Left ventricle myocardium inferior (tissue), 1 donor: ENCODE results near the gene SMAD4. TPM values are rescaled to one million over a fixed set of nuclear protein-coding genes. Genes with fewer than 3 reads are reported as not detected.

Experiments
- DNase-seq: peaks from one replicate; pipeline ENCODE4 v3.0.0-alpha.2; 2020
- H3K27ac ChIP-seq: fragments of 200-600 bp; replicated peaks from 2 replicates; pipeline ENCODE4 v1.8.0; 2021
- H3K27me3 ChIP-seq: fragments of 200-600 bp; 2 replicates; pipeline ENCODE4 v1.8.0; 2021; ENCODE audit warnings: low read depth
- H3K36me3 ChIP-seq: fragments of 200-600 bp; 2 replicates; pipeline ENCODE4 v1.8.0; 2021
- H3K4me1 ChIP-seq: fragments of 200-600 bp; 2 replicates; pipeline ENCODE4 v1.8.0; 2021
- H3K4me3 ChIP-seq: fragments of 200-600 bp; 2 replicates; pipeline ENCODE4 v1.8.0; 2021; ENCODE audit warnings: mild to moderate bottlenecking, moderate library complexity
- H3K9me3 ChIP-seq: fragments of 200-600 bp; replicated peaks from 2 replicates; pipeline ENCODE4 v1.8.0; 2021
- intact Hi-C: fragments of 100-400 bp; cut with micrococcal nuclease; formaldehyde crosslinking; loops from one replicate; pipeline ENCODE4 v1.11.0; 2022
- total RNA-seq: library from RNA; stranded (reverse); fragmentation: NEBNext Ultra II Directional; extraction: Animal tissue kit (Norgen Biotek cat#: 25700); gene quantifications from one replicate; pipeline ENCODE4 v1.2.1, GENCODE V29; 2021
- TF ChIP-seq, protein P1 (sequence below): fragments of 200-600 bp; IDR thresholded peaks from 2 replicates; pipeline ENCODE4 v1.8.0; 2021; ENCODE audit warnings: antibody characterized with exemption, mild to moderate bottlenecking, borderline replicate concordance
- donor health status: DM: no; HTN: yes; CAD: no; lungs with severe emphysema.

The SMAD4 gene
- total RNA-seq, 1 donor from 2014 or later = 82.9 TPM

DNA sequence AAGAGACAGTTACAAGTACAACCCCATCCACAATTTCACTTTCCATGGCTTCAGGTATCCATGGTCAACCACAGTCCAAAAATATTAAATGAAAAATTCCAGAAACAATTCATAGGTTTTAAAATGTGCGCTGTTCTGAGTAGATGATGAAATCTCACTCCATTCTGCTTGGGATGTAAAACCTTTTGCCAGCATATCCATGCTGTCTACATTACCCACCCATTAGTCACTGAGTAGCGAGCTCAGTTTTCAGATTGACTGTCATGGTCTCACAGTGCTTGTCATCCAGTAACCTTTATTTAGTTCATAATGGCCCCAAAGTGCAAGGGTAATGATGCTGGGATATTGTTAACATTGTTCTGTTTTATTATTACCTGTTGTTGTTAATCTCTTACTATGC, 40.5 kb downstream of the SMAD4 start:
- intact Hi-C loops = no loop called here
- no peak for DNase-seq
- H3K4me1 ChIP-seq = peaks cover 22% of the 10 kb centered on the region
- no peak overlapping the region for H3K4me3 ChIP-seq
- H3K9me3 ChIP-seq = no peaks in the 10 kb centered on the region
- peaks cover 48% of the 10 kb centered on the region for H3K36me3 ChIP-seq
- no peak overlapping the region for H3K27ac ChIP-seq
- TF ChIP-seq, protein P1, sequence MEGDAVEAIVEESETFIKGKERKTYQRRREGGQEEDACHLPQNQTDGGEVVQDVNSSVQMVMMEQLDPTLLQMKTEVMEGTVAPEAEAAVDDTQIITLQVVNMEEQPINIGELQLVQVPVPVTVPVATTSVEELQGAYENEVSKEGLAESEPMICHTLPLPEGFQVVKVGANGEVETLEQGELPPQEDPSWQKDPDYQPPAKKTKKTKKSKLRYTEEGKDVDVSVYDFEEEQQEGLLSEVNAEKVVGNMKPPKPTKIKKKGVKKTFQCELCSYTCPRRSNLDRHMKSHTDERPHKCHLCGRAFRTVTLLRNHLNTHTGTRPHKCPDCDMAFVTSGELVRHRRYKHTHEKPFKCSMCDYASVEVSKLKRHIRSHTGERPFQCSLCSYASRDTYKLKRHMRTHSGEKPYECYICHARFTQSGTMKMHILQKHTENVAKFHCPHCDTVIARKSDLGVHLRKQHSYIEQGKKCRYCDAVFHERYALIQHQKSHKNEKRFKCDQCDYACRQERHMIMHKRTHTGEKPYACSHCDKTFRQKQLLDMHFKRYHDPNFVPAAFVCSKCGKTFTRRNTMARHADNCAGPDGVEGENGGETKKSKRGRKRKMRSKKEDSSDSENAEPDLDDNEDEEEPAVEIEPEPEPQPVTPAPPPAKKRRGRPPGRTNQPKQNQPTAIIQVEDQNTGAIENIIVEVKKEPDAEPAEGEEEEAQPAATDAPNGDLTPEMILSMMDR = no peak
- no peaks in the 10 kb centered on the region for H3K27me3 ChIP-seq

DNA sequence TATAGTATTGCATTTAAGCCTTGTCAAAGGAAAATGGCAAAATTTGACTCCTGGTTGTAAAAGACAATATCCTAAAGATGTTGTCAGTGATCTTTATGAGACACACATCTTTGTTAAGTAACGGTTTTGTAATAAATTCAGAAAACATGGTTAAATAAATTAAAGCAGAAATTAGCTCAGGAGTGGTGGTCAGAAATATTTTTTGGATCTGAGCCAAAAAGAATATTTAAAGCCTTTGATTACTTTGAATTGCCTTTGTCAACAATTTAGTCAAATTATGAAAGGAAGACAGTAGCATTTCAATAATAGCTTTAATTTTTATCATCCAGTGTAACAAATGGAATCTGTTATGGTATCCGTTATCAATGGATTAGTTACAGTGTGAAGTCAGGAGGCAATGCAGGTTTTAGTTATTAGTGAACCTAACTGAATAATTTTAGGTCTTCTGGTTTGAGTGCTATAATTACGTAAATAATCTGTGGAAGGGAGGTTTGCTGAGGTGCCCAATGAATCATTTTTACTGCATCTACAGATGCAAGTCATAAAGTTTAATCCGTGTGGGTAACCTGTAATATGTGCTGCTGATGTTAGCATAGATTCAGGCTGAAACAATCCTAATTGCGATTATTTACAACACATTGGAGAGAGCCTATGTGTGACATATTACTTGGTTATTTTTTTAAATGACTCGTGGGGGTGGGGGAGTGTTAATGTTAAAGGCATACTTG, 42.7 kb downstream of the SMAD4 start:
- intact Hi-C loops = no loop called here
- Histone ChIP-seq H3K4me3 (no peak overlapping the region), H3K36me3 (peaks cover 45% of the 10 kb centered on the region), H3K9me3 (no peaks in the 10 kb centered on the region), H3K27ac (no peak overlapping the region), H3K4me1 (peaks cover 28% of the 10 kb centered on the region), H3K27me3 (no peaks in the 10 kb centered on the region)
- DNase-seq = no peak
- TF ChIP-seq, protein P1 = no peak

DNA sequence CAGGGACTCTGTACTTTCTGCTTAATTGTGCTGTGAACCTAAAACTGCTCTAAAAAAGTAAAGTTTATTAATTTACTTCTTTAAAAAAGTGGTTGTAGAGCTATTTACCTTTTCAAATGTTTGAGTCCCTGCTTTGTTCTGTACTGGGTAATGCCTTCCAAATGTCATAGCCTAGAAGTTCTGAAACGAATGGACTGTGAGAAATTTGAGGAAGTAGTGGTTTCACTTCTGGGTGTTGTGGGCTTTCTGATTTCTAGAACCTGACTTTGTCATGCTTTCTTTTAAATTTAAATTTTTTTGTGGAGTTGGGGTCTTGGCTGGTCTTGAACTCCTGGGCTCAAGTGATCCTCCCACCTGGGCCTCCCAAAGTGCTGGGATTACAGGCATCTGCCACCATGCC, 44.6 kb downstream of the SMAD4 start:
- Histone ChIP-seq H3K27ac (no peak overlapping the region), H3K27me3 (no peaks in the 10 kb centered on the region), H3K36me3 (peaks cover 45% of the 10 kb centered on the region), H3K4me1 (peaks cover 36% of the 10 kb centered on the region), H3K9me3 (no peaks in the 10 kb centered on the region), H3K4me3 (no peak overlapping the region)
- intact Hi-C loops = no loop called here
- TF ChIP-seq, protein P1 = no peak
- DNase-seq = no peak

DNA sequence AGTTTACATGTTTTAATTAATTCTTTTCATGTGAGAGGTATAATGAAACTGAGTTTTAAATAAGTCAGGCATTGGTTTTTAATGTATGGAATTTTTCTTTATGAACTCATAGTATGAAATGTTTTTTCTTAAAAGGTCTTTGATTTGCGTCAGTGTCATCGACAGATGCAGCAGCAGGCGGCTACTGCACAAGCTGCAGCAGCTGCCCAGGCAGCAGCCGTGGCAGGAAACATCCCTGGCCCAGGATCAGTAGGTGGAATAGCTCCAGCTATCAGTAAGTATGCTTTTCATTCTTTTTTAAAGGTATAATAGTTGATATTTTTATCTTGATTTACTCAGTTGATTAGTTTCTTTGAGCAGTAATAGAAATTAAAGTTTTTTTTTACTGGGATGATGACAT, 46.5 kb downstream of the SMAD4 start:
- Histone ChIP-seq H3K4me3 (no peak overlapping the region), H3K27me3 (no peaks in the 10 kb centered on the region), H3K27ac (no peak overlapping the region), H3K4me1 (peaks cover 36% of the 10 kb centered on the region), H3K36me3 (peaks cover 55% of the 10 kb centered on the region), H3K9me3 (no peaks in the 10 kb centered on the region)
- intact Hi-C loops = no loop called here
- DNase-seq = no peak
- TF ChIP-seq, protein P1 = no peak

DNA sequence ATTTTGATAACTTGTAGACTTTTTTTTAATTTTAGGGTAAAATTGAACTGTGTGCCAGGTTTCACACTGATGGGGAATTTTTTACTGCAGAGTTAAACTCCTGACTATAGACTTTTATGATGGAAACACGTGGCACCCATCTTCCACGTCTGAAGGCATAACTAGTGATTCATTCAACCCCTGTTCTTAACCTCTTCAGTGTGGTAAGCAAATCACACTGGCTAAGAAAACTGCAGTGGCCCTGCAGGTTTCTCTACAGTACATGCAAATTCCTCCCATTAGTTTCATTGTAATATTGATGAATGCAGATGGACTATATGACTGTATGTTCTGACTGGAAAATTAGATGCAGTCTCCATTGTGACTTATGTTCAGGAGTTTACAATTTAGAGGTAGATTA, 47.2 kb downstream of the SMAD4 start:
- no peak for DNase-seq
- H3K36me3 ChIP-seq = peaks cover 60% of the 10 kb centered on the region
- no peak overlapping the region for H3K4me3 ChIP-seq
- intact Hi-C loops = no loop called here
- no peak overlapping the region for H3K27ac ChIP-seq
- TF ChIP-seq, protein P1 = no peak
- H3K27me3 ChIP-seq = no peaks in the 10 kb centered on the region
- no peaks in the 10 kb centered on the region for H3K9me3 ChIP-seq
- H3K4me1 ChIP-seq = peaks cover 32% of the 10 kb centered on the region
